ENCODE measurements around the gene SMPD3. TPM values are rescaled to one million over a fixed set of nuclear protein-coding genes. Genes with fewer than 3 reads are reported as not detected.

The SMPD3 gene
- total and polyA plus RNA-seq, 9 of the 15 experiments (the other 6 are each of a cell fraction or from before 2014, with no cell fraction given) = 0.03 to 1.2 (median 0.18) TPM

DNA sequence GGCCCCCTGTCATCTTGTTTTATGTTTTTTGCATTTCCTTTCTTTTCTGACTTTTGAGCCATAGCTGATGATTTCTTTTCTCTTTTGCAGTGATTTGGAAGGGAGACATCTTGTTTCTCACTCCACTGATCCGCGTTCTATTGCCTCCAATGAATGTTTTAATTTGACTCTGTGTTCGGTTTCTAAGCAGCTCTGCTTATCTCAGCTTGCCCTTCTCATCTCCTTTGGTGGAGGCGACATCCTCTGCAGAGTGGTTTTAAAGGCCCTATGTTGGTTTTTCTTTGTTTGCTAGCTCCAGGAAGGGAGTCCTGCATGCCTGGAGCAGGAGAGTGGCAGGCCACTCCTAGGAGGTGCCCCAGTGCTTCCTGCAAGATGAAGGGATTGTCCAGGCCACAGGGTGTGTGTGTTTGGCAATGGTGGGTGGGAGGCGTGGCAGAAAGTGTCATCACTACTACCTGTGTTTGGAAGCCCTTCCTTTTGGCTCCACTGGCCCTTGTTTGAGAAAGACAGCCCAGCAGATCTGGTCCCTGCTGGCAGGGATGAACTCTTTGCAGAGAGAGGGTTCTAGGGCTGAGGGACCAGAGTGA, 13.6 kb downstream of the SMPD3 start:
- Histone ChIP-seq H3K9me1 (ENCODE audit: control insufficient read depth, insufficient read depth, low read length) (no peaks in the 10 kb centered on the region), H3K4me3 (no peak overlapping the region), H3K9ac (ENCODE audit: insufficient read depth in 1 of 2, low read depth in 2 of 2, low read length in 2 of 2) (no peak overlapping the region), H4K20me1 (replicated peaks; ENCODE audit: control insufficient read depth, insufficient read depth, low read length) (no peaks in the 10 kb centered on the region; the same call in 1 of the 2 replicates), H3K9me3 (replicated peaks; ENCODE audit: control insufficient read depth, insufficient read depth, low read depth, low read length) (0 out of 2 replicates have a peak, but pooled peaks cover 3% of the 10 kb centered on the region), H2AFZ (ENCODE audit: low read depth, low read length) (no peak overlapping the region), H3K4me2 (ENCODE audit: insufficient read depth, low read length) (no peak overlapping the region), H3K36me3 (ENCODE audit: control insufficient read depth, insufficient read depth, low read length) (no peaks in the 10 kb centered on the region), H3K79me2 (ENCODE audit: control insufficient read depth, insufficient read depth, low read length) (no peaks in the 10 kb centered on the region), H3K27me3 (ENCODE audit: control insufficient read depth in 2 of 2, insufficient read depth in 2 of 2, low read length in 2 of 2) (peaks cover 5 to 8% of the 10 kb centered on the region in 2 experiments; a peak in 3 of 5 replicates), H3K4me1 (replicated peaks in 1 of 2; ENCODE audit: control insufficient read depth in 2 of 2, insufficient read depth in 2 of 2, low read length in 2 of 2) (no peaks in the 10 kb centered on the region), H3K27ac (ENCODE audit: extremely low read depth, low read depth, low read length) (no peak overlapping the region)
- POLR2A ChIA-PET = interaction anchor here (0.8 kb wide), 2 partner anchors 13 to 73 kb away, joined by 4 to 10 read pairs; partner anchors contain the start of gene SMPD3
- DNase-seq (ENCODE audit: extremely low read depth in 1 of 4, low spot score in 3 of 4) = no peak
- CTCF ChIA-PET (ENCODE audit: low intra/inter-chr PET ratio) = no interaction called here
- FAIRE-seq = no peak
- WGBS (ENCODE audit: insufficient coverage, low coverage, missing lambda C conversion rate) = 2% methylated on average over 5 of the region's 5 CpGs
- in situ Hi-C loops (cut with MboI) (no loop called here), intact Hi-C loops (cut with micrococcal nuclease) (no loop called here)
- no peak for ATAC-seq
- no peak for TF ChIP-seq GABPB2 (CRISPR knock-in tag; conservative IDR thresholded peaks at IDR 0.05)
- no peak for TF ChIP-seq EP300 (IDR thresholded peaks at IDR 0.05; ENCODE audit: low read length)
- TF ChIP-seq DPF2 (IDR thresholded peaks at IDR 0.05) = no peak
- TF ChIP-seq ZNF239 (CRISPR knock-in tag; IDR thresholded peaks at IDR 0.05) = no peak
- no peak for TF ChIP-seq AFF1 (IDR thresholded peaks at IDR 0.05; ENCODE audit: low read depth in 1 of 2, partially characterized antibody in 2 of 2)
- TF ChIP-seq RHOXF2B (CRISPR knock-in tag; conservative IDR thresholded peaks at IDR 0.05) = no peak
- no peak for TF ChIP-seq SMARCA5 (IDR thresholded peaks at IDR 0.05)
- TF ChIP-seq CREB3 (tag; conservative IDR thresholded peaks at IDR 0.05; ENCODE audit: low read depth) = no peak
- TF ChIP-seq PCBP1 (IDR thresholded peaks at IDR 0.05; ENCODE audit: low read depth, low read length, poor library complexity, severe bottlenecking) = no peak
- TF ChIP-seq, protein P1, sequence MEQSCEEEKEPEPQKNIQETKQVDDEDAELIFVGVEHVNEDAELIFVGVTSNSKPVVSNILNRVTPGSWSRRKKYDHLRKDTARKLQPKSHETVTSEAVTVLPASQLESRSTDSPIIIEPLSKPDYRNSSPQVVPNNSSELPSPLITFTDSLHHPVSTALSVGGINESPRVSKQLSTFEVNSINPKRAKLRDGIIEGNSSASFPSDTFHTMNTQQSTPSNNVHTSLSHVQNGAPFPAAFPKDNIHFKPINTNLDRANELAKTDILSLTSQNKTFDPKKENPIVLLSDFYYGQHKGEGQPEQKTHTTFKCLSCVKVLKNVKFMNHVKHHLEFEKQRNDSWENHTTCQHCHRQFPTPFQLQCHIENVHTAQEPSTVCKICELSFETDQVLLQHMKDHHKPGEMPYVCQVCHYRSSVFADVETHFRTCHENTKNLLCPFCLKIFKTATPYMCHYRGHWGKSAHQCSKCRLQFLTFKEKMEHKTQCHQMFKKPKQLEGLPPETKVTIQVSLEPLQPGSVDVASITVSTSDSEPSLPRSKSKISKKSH (CRISPR knock-in tag; IDR thresholded peaks at IDR 0.05) = no peak
- no peak for TF ChIP-seq ZNF551 (CRISPR knock-in tag; IDR thresholded peaks at IDR 0.05)
- TF ChIP-seq, protein P2, sequence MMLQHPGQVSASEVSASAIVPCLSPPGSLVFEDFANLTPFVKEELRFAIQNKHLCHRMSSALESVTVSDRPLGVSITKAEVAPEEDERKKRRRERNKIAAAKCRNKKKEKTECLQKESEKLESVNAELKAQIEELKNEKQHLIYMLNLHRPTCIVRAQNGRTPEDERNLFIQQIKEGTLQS (IDR thresholded peaks at IDR 0.05) = no peak
- TF ChIP-seq, protein P2 (CRISPR knock-in tag; conservative IDR thresholded peaks at IDR 0.05) = no peak
- no peak for TF ChIP-seq SRSF9 (IDR thresholded peaks at IDR 0.05; ENCODE audit: borderline replicate concordance, low read depth, low read length)
- BruUV-seq (replicated peaks) = no TSS peak
